ENCODE data around the gene GCKR.
"Not testable (repeated sequence)": the region's sequence is repeated elsewhere in the genome, so short reads cannot be mapped to it uniquely, and the experiment has no call there.

GCKR gene

DNA sequence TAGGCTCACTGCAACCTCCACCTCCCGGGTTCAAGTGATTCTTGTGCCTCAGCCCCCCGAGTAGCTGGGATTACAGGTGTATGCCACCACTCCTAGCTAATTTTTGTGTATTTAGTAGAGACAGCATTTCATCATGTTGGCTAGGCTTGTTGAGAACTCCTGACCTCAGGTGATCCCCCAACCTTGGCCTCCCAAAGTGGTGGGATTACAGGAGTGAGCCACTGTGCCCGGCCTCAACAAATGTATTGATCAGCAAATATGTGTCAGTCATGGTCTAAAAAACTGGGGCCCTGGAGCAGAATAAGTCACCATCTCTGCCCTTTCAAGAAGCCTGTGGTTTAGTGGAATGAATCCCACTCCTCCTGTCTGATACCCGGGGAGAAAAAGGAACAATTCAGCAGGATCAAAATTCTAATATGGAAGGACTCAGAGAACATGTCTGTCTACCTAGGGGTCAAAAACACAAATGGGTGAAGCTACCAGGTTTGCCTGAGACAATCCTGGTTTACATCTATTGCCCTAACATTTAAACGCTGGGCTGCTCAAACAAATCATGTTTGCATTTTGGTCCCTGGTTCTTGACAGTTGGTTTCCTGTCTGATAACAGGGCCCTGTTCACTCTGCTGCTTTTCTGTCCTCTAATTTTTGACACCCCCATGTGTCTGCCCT lies 21.6 kb downstream of the GCKR start:
- DNase-seq = no peak

DNA sequence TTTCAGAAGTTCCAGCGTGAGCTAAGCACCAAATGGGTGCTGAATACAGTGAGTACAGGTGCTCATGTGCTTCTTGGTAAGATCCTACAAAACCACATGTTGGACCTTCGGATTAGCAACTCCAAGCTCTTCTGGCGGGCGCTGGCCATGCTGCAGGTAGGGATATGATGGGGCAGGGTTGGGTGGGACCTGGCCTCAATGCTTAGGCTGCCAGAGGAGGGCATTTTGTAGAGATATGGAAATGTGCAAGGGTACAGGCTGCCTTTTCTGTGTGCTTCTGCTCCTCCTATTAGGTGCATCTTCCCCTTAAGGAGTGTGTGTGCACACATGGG lies 22.1 kb downstream of the GCKR start:
- no peak for DNase-seq

DNA sequence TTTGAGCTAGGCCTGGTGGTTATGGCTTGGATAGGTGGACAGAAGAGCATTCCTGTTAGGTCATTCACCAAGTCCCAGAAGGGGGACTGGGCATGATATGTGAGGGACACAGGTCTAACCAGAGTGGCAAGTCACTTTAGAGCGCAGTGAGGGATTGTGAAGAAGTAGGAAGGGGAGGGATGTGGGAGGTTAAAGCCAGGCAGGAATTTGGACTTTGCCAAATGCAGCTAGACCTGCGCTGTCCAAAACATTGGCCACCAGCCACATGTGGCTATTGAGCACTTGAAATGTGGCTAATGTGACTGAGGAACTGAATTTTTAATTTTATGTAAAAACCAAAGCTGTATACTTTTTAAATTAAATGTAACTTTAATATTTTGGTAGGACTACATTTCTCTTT lies 23.7 kb downstream of the GCKR start:
- no peak for DNase-seq

DNA sequence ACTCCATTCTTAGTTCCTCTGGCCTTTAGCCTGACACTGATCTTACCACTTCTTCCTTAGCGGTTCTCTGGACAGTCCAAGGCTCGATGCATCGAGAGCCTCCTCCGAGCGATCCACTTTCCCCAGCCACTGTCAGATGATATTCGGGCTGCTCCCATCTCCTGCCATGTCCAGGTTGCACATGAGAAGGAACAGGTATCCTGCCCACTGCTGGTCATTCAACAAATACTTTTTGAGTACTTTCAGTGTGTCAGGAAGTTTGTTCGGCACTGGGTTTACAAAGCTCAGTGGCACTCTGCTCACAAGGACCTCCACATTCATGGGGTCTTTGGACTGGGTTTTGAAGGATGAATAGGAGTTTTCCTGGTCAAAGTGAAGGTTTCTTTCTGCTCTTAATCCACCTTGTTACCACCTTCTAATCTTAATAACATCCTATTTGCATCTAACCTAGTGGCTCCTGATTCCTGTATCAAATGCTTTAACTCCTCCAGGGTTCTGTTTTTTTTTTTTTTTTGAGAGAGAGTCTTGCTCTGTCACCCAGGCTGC lies 25.8 kb downstream of the GCKR start:
- DNase-seq = no peak

DNA sequence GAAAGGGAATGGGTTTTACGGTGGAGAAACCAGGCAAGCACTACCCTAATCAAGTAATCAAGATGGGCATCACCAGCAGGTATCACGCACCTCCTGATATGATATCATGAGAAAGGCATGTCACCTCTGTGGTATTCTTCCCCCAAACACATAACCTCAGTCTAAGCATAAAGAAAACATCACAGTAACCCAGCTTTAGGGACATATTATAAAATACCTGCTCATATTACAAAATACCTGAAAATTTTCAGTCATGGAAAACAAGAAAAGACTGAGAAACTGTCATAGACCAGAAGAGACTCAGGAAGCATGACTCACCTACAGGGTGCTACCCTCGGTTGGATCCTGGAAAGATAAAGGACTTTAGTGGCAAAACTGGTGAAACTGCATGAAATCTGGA lies 30.5 kb downstream of the GCKR start:
- no peak for DNase-seq

DNA sequence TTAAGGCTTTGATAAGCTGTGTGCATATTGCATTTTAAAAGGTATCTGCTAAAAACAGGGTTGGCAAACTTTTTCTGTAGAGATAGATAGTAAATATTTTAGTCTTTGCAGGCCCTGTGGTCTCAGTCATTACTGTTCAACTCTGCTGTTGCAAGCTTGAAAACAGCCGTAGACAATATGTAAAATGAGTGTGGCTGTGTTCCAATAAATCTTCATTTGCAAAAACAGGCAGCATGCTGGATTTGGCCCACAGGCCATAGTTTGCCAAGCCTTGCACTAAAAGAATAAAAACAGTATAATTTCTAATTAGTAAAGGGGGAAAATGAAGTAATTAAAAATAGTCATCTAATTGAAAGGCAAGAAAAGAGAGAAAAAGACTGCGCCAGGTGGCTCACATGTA lies 35.3 kb downstream of the GCKR start:
- DNase-seq = no peak

DNA sequence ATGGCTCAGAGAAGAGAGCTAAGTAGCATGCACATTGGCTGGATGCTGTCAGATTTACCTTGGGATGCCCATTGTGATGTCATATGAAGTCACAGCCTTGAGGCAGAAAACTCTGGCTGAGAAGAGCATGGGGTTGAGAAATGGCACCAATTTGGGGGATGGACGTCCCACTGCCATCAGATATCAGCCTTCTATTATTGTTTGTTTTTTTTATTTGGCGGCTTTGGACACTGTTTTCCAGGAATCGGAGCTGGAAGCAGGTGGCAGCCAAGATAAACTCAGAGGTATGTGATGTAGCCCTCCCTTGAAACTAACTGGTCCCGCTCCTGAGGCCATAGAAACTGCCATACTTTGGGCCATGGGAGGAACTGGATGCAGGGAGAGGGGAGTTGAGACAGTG lies 40.6 kb downstream of the GCKR start:
- no peak for DNase-seq

DNA sequence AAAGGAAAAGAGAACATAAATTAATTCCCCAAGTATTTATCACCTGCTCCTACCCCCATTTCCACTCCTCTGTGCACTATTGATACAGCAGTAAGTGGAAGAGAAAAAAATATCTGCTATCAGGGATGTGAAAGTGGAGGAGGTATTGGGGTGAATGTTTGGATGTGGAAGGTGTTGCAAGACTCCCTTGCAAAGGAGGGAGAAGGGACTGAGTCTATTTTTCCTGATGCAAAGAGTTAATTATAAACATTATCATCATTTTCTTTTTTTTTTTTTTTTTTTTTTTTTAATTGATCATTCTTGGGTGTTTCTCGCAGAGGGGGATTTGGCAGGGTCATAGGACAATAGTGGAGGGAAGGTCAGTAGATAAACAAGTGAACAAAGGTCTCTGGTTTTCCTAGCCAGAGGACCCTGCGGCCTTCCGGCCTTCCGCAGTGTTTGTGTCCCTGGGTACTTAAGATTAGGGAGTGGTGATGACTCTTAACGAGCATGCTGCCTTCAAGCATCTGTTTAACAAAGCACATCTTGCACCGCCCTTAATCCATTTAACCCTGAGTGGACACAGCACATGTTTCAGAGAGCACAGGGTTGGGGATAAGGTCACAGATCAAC lies 42.3 kb downstream of the GCKR start:
- not testable (repeated sequence) for DNase-seq

DNA sequence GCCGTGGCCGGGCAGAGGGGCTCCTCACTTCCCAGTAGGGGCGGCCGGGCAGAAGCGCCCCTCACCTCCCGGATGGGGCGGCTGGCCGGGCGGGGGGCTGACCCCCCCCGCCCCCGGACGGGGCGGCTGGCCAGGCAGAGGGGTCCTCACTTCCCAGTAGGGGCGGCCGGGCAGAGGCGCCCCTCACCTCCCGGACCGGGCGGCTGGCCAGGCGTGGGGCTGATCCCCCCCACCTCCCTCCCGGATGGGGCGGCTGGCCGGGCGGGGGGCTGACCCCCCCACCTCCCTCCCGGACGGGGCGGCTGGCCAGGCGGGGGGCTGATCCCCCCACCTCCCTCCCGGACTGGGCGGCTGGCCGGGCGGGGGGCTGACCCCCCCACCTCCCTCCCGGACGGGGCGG lies 43.0 kb downstream of the GCKR start:
- not testable (repeated sequence) for DNase-seq

DNA sequence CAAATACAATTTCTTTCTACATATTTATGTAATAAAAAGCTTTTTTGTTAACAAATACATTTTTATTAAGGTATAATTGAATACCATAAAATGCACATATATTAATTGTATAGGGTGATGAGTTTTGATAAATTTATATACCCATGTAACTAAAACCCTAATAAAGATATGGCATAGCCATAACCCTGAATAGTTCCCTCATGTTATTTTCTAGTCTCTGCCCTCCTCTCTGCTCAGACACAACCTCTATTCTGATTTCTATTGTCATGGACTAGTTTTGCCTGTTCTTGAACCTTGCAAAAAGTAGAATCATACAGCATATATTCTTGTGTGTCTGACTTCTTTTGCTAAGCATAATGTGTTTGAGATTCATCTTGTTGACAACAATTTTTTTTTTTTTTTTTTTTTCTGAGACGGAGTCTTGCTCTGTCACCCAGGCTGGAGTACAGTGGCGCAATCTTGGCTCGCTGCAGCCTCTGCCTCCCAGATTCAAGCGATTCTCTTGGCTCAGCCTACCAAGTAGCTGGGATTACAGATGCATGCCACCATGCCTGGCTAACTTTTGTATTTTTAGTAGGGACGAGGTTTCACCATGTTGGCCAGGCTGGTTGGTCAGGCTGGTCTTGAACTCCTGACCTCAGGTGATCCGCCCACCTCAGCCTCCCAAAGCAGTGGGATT lies 47.6 kb downstream of the GCKR start:
- no peak for DNase-seq

DNA sequence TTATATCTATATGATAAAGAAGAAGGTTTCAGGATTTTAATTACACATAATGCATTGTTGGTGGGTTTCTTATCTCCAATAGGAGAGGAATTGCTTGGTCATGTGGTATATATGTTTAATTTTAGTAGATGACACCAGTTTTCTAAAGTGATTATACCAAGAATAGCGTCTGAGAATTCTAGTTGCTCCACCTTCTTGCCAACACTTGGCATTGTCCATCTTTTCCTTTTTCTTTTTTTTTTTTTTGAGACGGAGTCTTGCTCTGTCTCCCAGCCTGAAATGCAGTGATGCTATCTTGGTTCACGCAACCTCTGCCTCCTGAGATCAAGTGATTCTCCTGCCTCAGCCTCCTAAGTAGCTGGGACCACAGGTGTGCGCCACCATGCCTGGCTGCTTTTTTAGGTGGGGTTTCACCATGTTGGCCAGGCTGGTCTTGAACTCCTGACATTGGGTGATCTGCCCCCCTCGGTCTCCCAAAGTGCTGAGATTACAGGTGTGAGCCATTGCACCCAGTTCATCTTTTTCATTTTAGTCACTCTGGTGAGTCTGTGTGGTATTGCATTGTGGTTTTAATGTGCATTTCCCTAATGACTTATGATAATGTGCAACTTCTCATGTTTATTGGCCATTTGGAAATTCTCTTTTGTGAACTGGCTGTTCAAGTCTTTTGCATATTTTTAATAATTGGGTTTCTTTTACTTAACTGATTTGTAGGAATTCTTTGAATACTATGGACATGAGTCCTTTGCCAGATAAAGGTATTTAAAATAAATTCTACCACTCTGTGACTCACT lies 48.9 kb downstream of the GCKR start:
- DNase-seq = no peak

DNA sequence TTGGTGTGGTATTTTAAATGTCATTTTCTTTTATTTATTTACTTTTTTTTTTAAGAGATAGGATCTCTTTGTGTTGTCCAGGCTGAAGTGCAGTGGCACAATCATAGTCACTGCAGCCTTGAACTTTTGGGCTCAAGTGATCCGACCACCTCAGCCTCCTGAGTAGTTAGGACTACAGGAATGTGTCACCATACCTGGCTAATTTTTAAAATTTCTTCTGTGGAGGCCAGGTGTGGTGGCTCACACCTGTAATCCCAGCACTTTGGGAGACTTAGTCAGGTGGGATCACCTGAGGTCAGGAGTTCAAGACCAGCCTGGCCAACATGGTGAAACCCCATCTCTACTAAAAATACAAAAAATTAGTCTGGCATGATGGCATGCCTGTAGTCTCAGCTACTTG lies 52.7 kb downstream of the GCKR start:
- no peak for DNase-seq

DNA sequence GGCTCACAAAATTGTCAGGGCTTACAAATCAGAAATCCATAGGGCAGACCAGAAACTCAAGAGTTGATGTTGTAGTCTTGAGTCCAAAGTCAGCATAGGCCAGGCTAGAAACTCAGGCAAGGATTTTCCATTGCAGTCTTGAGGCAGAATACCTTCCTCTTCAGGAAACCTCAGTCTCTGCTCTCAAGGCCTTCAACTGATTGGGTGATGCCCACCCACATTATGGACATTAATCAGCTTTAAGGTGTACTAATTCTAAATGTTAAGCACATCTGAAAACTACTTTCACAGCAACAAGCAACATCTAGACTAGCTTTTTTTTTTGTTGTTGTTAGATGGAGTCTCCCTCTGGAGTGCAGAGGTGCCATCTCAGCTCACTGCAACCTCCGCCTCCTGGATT lies 54.9 kb downstream of the GCKR start:
- no peak for DNase-seq

DNA sequence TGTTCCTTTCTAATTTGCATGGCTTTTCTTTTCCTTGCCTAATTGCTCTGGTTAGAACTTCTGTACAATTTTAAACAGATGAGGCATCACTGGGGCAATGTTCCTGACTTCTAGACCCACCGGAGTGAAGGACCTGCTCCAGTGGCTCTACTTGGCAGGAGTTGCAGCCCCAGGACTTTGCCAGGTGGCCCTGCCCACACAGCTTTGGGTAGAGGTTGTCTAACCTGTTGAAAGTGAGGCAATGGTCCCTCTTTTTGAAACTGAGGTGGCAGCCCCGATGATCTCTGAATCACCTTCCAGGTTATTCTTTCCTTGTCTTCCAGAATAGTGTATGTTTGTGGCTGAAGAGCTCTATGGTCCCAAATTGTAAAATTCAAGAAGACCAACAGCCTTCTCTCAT lies 56.3 kb downstream of the GCKR start:
- no peak for DNase-seq

DNA sequence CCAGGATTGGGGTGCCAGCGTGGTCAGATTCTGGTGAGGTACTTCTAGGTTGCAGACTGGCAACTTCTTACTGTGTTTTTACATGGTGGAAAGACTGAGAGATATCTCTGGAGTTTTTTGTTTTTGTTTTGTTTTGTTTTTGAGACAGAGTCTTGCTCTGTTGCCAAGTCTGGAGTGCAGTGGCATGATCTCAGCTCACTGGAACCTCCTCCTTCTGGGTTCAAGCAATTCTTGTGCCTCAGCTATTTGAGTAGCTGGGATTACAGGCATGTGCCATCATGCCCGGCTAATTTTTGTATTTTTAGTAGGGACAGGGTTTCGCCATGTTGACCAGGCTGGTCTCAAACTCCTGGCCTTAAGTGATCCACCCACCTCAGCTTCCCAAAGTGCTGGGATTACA lies 57.8 kb downstream of the GCKR start:
- DNase-seq = not testable (repeated sequence)

DNA sequence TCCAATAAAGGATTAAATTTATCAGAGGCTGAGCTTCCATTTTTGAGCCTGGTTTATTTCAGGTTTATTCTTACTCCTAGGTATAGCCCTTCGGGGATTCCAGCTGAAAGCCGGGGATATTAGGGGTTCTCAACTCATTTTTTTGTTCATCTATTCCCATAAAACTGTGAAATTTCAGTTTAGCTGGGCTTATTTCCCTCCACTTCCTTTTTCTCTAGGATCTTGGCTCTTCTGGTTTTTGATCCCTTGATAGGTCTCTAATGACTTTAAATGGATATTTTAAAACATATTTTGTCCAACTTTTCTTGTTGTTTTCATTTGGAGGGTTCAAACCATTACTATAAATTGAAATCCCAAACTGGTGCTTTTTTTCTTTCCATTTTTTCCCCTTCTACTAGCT lies 62.6 kb downstream of the GCKR start:
- no peak for DNase-seq

DNA sequence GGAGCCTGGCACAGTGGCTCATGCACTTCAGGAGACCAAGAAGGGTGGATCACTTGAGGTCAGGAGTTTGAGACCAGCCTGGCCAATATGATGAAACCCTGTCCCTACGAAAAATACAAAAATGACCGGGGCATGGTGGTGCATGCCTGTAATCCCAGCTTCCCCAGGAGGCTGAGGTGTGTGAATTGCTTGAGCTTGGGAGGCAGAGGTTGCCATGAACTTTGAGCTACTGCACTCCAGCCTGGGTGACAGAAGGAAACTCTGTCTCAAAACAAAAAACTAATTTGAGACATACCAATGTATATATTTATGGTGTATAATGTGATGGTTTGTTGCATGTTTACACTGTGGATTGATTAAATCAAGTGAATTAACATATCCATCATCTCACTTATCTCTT lies 64.4 kb downstream of the GCKR start:
- no peak for DNase-seq

DNA sequence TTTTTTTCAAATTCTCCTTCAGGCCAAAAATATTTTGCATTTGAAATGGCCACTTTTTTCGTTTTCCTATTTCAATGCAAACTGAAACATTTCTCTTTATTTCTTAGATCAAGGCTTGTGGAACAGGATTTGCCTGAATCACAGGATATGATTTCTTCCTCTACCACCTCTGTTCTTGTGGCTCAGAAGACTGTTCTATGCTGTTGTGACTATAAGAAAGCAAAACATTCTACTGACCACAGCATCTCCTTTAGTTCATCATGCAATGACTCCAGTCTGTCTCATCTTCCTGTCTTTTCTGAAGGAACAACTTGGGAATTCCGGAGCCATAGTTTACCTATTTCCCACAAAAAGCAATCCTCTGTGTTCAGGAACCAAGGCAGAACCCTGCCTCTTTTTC lies 70.0 kb downstream of the GCKR start:
- DNase-seq = no peak

DNA sequence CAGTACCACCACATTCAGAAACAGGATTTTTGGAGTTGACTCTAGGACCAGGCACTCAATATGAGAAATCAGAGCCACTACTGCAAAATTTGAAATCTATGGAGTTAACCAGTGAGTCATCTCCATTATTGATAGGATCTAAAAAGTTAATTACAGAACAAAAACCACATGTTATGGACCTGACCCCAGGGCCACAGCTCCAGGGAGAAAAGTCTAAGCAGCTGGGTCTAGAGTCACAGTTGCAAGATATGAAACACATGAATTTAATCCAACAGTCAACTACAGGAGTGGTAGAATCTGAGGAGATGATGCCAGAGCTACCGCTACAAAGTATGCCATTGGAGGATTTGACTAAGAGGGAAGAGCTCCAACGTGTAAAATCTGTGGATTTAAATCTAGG lies 72.8 kb downstream of the GCKR start:
- no peak for DNase-seq

DNA sequence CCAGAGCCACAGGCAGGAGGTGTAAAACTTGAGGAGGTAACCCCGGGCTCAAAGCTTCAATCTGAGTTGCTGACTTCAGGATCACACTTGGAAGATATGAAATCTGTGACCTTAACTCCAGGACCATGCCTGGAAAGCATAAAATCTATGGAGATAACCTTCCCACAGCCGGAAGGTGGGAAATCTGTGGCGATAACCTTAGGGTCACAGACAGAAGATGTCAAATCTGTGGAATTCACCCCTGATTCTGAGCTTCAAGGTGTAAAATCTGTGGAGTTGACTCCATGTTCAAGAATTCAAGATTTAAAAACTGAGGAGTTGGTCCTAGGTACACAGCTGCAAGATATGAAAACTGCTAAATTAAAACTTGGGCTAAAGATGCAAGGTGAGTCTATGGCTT lies 74.6 kb downstream of the GCKR start:
- no peak for DNase-seq

DNA sequence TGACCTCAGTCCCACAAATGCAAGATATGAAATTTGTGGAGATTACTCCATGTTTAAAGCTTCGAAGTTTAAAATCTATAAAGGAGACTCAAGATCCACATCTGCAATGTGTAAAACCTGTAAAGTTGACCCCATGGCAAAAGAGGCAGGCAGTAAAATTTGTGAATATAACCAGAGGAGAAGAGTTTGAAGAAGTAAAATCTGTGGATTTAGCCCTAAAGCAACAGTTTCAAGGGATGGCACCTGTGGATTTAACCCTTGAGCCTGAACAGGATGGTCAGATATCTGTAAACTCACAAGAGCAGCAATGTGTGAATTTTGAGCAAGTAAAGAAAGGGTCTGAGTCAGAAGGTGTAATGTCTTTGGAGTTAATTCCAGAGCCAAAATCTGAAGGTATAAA lies 75.0 kb downstream of the GCKR start:
- no peak for DNase-seq

DNA sequence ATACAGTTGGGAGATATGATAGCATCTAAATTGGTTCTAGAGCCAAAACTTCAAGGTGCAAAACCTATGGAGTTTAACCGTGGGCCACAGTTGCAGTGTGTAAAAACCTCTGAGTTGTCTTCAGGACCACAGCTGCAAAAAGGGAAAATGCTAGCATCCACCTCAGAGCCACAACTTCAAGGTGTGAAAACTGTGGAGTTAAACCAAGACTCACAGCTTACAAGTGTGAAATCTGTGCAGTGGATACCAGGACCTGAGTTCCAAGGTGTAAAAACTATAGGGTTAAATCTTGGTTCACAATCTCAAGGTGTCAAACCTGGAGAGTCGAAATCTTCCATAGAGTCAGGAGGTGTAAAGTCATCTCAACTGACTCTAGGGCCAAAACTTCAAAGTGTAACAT lies 75.8 kb downstream of the GCKR start:
- DNase-seq = no peak

DNA sequence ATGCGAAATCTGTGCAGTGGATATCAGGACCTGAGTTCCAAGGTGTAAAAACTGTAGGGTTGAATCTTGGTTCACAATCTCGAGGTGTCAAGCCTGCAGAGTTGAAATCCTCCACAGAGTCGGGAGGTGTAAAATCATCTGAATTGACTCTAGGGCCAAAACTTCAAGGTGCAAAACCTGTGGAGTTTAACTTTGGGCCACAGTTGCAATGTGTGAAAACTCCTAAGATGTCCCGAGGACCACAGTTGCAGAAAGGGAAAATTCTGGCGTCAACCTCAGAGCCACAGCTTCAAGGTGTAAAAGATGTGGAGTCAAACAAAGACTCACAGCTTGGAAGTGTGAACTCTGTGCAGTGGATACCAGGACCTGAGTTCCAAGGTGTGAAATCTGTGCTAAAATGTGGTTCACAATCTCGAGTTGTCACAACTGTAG lies 76.4 kb downstream of the GCKR start:
- no peak for DNase-seq
